ENCODE measurements around the gene CDKN2D.
A peak's percentile ranks its signal among the peaks of the same experiment; 100 is the strongest.

CDKN2D gene

DNA sequence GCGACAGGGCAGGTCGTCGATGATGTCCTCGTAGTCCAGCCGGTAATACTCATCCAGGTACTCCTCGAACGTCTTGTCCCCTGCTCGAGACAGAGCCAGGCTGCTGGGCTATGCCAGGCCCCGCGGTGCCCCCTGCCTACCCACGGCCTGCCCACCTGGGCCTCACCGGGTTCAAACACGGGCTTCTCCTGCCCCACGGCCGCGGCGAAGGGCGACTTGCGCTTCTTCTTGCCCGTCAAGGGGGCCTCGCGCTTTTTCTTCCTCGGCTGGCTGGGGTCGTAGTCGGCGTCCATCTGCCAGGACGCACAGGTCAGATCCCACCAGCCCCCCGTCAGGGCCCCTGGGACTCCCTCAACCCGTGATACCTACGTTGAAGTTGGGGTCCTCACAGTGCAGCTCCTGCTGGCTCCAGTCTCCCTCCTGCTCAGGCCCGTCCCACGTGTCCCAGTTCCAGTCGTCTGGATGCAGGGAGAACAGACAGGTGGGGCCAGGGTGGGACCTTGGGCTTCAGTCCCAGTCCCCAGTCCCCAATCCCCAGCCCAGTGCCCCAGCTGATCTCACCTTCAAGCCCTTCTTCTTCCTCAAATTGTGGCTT lies 11.1 kb downstream of the CDKN2D start:
- no peak for TF ChIP-seq EZH2 (IDR thresholded peaks at IDR 0.05; ENCODE audit: borderline replicate concordance, low read length)
- TF ChIP-seq, protein P1, sequence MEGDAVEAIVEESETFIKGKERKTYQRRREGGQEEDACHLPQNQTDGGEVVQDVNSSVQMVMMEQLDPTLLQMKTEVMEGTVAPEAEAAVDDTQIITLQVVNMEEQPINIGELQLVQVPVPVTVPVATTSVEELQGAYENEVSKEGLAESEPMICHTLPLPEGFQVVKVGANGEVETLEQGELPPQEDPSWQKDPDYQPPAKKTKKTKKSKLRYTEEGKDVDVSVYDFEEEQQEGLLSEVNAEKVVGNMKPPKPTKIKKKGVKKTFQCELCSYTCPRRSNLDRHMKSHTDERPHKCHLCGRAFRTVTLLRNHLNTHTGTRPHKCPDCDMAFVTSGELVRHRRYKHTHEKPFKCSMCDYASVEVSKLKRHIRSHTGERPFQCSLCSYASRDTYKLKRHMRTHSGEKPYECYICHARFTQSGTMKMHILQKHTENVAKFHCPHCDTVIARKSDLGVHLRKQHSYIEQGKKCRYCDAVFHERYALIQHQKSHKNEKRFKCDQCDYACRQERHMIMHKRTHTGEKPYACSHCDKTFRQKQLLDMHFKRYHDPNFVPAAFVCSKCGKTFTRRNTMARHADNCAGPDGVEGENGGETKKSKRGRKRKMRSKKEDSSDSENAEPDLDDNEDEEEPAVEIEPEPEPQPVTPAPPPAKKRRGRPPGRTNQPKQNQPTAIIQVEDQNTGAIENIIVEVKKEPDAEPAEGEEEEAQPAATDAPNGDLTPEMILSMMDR (IDR thresholded peaks at IDR 0.05; ENCODE audit: low read length), result no peak
- peaks cover 34% of the 10 kb centered on the region for H3K4me1 ChIP-seq (ENCODE audit: insufficient read depth, low read length, severe bottlenecking)
- no peak overlapping the region for H2AFZ ChIP-seq (ENCODE audit: low read length)
- no peak overlapping the region for H3K4me3 ChIP-seq (ENCODE audit: low read depth, low read length, poor library complexity, severe bottlenecking)
- H3K9ac ChIP-seq (ENCODE audit: low read length), result no peak overlapping the region
- no peaks in the 10 kb centered on the region for H3K9me3 ChIP-seq (ENCODE audit: low read length)
- H3K9me2 ChIP-seq (ENCODE audit: low read depth, low read length), result no peaks in the 10 kb centered on the region
- no peaks in the 10 kb centered on the region for H3K79me2 ChIP-seq (ENCODE audit: insufficient read depth, low read length)
- H3K27ac ChIP-seq (ENCODE audit: low read depth, low read length, poor library complexity, severe bottlenecking), result no peak overlapping the region
- peaks cover 86% of the 10 kb centered on the region for H3K36me3 ChIP-seq (ENCODE audit: insufficient read depth, low read length)
- H3K4me2 ChIP-seq (ENCODE audit: low read length), result no peak overlapping the region
- H4K20me1 ChIP-seq (ENCODE audit: insufficient read depth, low read length), result no peaks in the 10 kb centered on the region
- peaks cover 12% of the 10 kb centered on the region; the same call in 1 of the 2 replicates for H3F3A ChIP-seq (ENCODE audit: insufficient read depth, low read length)
- no peaks in the 10 kb centered on the region for H3K27me3 ChIP-seq (ENCODE audit: insufficient read depth, low read length)

DNA sequence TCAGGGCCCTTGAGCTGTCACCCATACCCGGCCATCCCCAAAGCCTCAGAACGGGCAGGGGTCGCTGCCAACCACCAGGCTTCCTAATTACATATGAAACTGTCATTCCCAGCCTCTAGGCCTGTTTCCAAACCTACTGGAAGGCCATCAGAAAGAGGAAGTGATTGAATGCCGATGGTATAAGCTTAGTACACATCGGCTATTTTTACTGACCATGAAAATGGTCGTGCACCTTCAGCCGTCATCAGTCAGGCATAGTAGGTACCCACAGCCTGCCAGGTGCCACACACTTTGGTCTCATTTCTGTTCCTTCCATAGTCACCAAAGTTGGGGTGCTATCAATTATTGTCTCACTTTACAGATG lies 13.2 kb downstream of the CDKN2D start:
- Histone ChIP-seq H3K9ac (ENCODE audit: low read length) (no peak overlapping the region), H3K4me1 (ENCODE audit: insufficient read depth, low read length, severe bottlenecking) (peaks cover 42% of the 10 kb centered on the region), H3K79me2 (ENCODE audit: insufficient read depth, low read length) (no peaks in the 10 kb centered on the region), H3K36me3 (ENCODE audit: insufficient read depth, low read length) (peaks cover 86% of the 10 kb centered on the region), H3K27ac (ENCODE audit: low read depth, low read length, poor library complexity, severe bottlenecking) (peak overlapping the region; percentile 97), H4K20me1 (ENCODE audit: insufficient read depth, low read length) (no peaks in the 10 kb centered on the region), H3K9me2 (ENCODE audit: low read depth, low read length) (no peaks in the 10 kb centered on the region), H3F3A (ENCODE audit: insufficient read depth, low read length) (peaks cover 12% of the 10 kb centered on the region; the same call in 1 of the 2 replicates), H3K27me3 (ENCODE audit: insufficient read depth, low read length) (no peaks in the 10 kb centered on the region), H2AFZ (ENCODE audit: low read length) (no peak overlapping the region), H3K9me3 (ENCODE audit: low read length) (no peaks in the 10 kb centered on the region), H3K4me3 (ENCODE audit: low read depth, low read length, poor library complexity, severe bottlenecking) (no peak overlapping the region), H3K4me2 (ENCODE audit: low read length) (no peak overlapping the region)
- TF ChIP-seq, protein P1 (IDR thresholded peaks at IDR 0.05; ENCODE audit: low read length), result no peak

DNA sequence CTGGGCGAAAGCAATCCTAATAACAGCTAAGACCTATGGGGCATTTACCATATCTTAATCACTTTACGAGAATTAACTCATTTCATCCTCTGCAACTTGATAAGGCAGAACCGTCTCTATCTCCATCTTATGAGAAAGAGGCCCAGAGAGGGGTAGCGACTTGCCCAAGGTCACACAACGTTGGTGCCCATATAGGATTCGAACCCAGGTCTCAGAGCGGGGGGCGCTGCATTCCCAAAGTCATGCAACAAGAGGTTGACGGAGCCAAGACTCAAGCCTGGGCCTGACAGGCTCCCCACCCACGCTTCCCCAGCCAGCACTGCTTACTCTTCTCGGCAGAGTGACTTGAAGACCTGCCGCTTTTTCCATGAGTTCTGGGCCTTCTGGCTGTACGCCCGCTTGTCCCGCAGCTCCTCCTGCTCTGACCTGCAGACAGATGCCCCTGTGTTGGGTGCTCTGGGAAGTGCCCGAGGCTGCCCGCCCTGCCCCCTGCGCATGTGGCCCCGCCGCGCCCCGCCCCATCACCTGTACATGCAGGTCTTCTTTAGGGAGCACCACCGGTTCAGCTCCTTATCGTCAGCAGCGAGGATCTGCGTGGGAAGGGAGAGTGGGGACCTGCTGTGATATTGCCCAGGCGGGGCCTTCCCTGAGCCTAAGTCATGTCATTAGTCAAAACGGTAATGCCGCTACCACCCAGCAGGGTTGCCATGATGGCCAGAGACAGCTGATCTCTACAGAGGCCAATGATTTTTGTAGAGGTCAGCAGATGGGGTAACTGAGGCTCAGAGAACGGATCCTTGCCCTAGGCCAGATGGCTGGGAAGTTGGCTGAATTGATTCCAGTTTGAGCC lies 13.8 kb downstream of the CDKN2D start:
- no peaks in the 10 kb centered on the region for H3K9me3 ChIP-seq (ENCODE audit: low read length)
- H2AFZ ChIP-seq (ENCODE audit: low read length), result no peak overlapping the region
- H3K36me3 ChIP-seq (ENCODE audit: insufficient read depth, low read length), result peaks cover 86% of the 10 kb centered on the region
- peaks cover 42% of the 10 kb centered on the region for H3K4me1 ChIP-seq (ENCODE audit: insufficient read depth, low read length, severe bottlenecking)
- no peak overlapping the region for H3K4me3 ChIP-seq (ENCODE audit: low read depth, low read length, poor library complexity, severe bottlenecking)
- peak overlapping the region; percentile 97 for H3K27ac ChIP-seq (ENCODE audit: low read depth, low read length, poor library complexity, severe bottlenecking)
- H3K79me2 ChIP-seq (ENCODE audit: insufficient read depth, low read length), result no peaks in the 10 kb centered on the region
- TF ChIP-seq, protein P1 (IDR thresholded peaks at IDR 0.05; ENCODE audit: low read length), result no peak
- no peak for TF ChIP-seq EZH2 (IDR thresholded peaks at IDR 0.05; ENCODE audit: borderline replicate concordance, low read length)
- H3K4me2 ChIP-seq (ENCODE audit: low read length), result peak overlapping the region; percentile 50
- peak overlapping the region; percentile 59 for H3K9ac ChIP-seq (ENCODE audit: low read length)
- H3K27me3 ChIP-seq (ENCODE audit: insufficient read depth, low read length), result no peaks in the 10 kb centered on the region
- H3F3A ChIP-seq (ENCODE audit: insufficient read depth, low read length), result peaks cover 12% of the 10 kb centered on the region; the same call in 1 of the 2 replicates
- H3K9me2 ChIP-seq (ENCODE audit: low read depth, low read length), result no peaks in the 10 kb centered on the region
- H4K20me1 ChIP-seq (ENCODE audit: insufficient read depth, low read length), result no peaks in the 10 kb centered on the region
